Measurements from ENCODE around the gene NKX6-2.

The NKX6-2 gene

DNA sequence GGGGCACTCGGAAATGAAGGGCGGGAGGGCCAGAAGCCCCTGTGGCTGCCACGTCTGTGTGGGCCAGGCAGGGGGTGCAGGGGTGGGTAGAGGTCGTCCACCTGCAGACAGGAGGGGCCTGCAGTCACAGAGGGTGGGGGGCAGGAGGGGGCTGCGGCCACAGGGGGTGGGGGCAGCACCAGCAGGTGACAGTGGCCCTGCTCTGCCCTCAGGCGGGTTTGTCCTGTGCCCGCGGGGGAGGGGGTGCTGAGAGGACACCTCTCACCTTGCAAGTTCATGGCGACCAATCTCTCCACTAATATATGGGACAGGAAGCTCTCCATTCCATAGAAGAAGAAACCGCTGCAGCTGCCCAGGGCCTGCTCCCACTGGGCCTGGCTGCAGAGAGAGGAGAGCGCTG lies 26.6 kb upstream of the NKX6-2 start:
- TF ChIP-seq, protein P1, sequence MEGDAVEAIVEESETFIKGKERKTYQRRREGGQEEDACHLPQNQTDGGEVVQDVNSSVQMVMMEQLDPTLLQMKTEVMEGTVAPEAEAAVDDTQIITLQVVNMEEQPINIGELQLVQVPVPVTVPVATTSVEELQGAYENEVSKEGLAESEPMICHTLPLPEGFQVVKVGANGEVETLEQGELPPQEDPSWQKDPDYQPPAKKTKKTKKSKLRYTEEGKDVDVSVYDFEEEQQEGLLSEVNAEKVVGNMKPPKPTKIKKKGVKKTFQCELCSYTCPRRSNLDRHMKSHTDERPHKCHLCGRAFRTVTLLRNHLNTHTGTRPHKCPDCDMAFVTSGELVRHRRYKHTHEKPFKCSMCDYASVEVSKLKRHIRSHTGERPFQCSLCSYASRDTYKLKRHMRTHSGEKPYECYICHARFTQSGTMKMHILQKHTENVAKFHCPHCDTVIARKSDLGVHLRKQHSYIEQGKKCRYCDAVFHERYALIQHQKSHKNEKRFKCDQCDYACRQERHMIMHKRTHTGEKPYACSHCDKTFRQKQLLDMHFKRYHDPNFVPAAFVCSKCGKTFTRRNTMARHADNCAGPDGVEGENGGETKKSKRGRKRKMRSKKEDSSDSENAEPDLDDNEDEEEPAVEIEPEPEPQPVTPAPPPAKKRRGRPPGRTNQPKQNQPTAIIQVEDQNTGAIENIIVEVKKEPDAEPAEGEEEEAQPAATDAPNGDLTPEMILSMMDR (IDR thresholded peaks at IDR 0.05; ENCODE audit: control extremely low read depth, extremely low read depth, low read depth, missing control alignments) = no peak
- DNase-seq (ENCODE audit: extremely low spot score) = no peak
- CTCF ChIA-PET = no interaction called here
- POLR2A ChIA-PET = no interaction called here

DNA sequence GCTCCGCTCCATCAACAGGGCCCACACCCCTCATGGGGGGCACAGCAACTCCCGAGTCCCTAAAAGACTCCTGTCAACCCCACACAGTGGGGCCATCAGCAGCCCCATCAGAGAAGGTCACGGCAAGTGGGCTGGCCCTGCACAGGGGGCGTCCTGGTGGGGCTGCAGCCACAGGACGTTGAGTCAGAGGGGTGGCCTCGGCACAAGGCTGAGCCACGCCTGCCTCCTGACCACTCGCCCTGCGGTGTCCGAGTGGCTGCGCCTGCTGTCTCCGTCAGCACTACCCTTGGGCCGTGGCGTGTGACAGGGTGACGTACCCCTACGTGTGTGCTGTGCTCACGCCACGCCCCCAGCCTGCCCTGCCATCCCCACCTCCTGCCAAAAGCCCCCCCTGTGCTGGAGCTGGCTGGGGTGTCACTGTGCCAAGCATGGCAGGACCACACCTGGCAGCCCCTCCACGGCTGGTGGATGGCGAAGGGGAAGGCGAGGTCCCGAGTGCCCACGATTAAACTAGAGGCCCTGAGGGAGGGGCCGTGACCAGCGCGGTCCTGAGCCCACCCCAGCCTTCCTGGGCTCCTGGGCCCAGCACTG lies 26.0 kb upstream of the NKX6-2 start:
- TF ChIP-seq, protein P1 (IDR thresholded peaks at IDR 0.05; ENCODE audit: control extremely low read depth, extremely low read depth, low read depth, missing control alignments) = no peak
- ChIA-PET CTCF (no interaction called here), POLR2A (no interaction called here)
- DNase-seq (ENCODE audit: extremely low spot score) = no peak

DNA sequence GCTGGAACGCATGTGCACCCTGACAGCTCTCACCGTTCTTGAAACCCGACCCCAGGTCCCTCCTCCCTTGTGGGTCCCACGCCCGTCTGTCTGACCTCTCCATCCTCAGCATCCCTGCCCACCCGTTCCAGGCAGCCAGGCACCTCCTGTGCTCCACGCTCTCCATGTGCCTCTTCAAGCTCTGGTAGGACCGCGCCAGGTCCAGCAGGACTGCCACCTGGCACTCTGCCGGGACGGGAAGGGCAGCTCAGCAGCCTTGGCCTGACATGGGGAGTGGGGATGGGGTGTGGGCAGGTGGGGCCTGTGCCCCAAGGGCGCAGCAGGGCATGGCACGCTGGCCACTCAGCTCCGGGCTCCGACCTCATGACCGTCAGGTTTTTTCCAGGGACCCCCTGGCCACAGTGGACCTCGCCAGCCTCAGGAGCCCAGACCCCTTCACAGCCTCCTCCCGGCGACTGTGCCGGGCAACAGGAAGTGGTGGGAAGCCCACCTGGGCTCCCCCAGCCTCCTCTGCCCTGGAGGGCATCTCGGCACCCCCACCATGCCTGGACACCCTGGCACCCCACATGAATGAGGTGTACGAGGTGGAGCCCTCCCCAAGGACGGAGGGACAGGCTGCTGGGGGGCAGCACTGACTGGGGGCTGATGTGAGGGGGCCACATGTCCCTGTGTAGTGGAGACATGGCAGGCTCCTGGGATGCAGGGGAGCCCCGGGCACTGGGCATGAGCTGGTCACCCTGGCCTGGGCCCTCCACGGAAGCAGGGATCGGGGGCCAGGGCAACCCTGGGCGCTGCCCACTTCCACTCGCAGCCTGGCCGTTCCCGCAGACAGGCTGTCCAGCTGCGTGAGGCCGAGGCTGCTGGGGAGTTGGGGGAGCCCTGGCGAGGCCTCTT lies 25.1 kb upstream of the NKX6-2 start:
- ChIA-PET CTCF (no interaction called here), POLR2A (no interaction called here)
- no peak for DNase-seq (ENCODE audit: extremely low spot score)
- TF ChIP-seq, protein P1 (IDR thresholded peaks at IDR 0.05; ENCODE audit: control extremely low read depth, extremely low read depth, low read depth, missing control alignments) = no peak

DNA sequence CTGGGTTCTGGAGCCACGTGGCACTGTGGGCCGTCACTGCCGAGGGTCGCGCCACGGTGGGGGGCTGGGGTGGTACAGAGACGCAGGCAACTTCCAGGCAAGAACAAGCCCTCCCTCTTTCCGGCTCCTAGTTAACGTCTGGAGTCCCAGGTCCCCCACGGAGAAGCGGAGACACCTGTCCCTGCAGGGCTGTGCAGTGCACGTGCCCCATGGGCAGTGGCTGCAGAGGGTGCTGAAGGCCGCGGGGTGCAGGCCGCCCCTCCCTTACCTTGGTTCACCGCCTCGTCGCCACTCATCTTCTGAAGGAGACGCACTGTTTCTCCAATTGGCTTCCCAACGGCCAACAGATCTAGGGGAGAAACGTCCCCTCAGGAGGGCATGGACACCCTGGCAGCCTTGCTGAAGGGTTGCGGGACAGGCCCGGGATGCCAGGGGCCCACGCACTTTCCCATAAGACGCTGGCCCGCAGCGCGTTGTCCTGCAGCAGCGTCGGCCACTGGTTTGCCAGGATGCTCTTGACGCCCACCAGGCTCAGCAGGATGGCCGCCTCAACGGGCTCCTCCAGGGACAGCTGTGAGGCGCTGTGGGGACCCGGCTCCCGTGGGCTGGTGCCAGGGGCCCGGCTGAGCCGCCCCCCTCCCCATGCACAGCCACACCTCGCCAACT lies 24.3 kb upstream of the NKX6-2 start:
- TF ChIP-seq, protein P1 (IDR thresholded peaks at IDR 0.05; ENCODE audit: control extremely low read depth, extremely low read depth, low read depth, missing control alignments) = no peak
- CTCF ChIA-PET = no interaction called here
- DNase-seq (ENCODE audit: extremely low spot score) = no peak
- POLR2A ChIA-PET = no interaction called here

DNA sequence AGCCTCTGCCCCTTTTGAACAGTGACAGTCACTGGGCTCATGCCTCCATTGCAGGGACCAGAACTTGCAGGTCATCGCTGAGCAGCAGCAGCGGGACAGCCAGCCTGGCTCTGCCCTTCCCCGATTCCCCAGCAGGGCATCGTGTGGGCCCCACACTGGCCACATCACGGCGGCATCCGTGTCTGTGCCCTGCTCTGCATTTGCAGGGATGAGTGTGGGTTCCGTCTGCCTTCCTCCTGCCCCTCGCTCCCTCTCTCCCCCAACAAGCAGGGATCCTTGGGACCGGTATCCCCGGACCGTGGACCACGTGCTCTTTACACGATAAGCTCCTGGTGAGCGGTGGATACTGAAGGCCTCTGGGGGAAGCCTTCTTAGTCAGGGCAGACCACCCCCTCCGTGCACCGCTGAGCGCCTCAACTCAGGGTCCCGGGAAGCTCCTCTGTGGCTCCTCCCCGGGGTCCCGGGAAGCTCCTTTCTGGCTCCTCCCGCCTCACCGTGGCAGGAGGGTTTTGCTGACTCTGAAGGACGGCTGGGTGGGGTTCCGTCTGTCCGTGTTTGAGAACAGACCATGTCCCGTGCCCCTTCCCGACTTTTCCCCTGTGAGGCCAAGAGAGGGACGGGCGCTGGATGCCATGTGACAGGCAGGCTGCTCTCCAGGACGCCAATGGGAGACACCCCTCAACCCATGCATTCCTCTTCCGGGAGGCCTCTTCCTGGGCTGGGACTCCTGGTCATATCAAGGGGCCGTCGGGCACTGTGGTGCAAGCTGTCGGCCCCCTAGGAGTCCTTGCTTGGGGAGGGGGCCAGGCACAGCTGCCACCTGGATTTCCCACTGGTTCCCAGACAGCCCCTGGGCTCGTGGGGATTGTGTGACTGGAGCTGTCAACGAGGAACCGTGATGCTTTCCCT lies 23.5 kb upstream of the NKX6-2 start:
- no peak for DNase-seq (ENCODE audit: extremely low spot score)
- TF ChIP-seq, protein P1 (IDR thresholded peaks at IDR 0.05; ENCODE audit: control extremely low read depth, extremely low read depth, low read depth, missing control alignments) = no peak
- CTCF ChIA-PET = interaction anchor here (1.0 kb wide), 1 partner anchor 18 kb away, joined by 3 read pairs; no protein-coding TSS in a partner anchor
- POLR2A ChIA-PET = no interaction called here

Data from GM10248 (cell line).